GM18909 (cell line): Measurements from ENCODE around the gene CD93.

Experiments used
- ATAC-seq: cut with Tn5 transposase; IDR thresholded peaks from one replicate; pipeline ENCODE4 v1.9.1; 2021; ENCODE audit warnings: mild to moderate bottlenecking; ENCODE audit not compliant: unreplicated experiment, poor library complexity

CD93 gene

GRCh38 chr20:23085436-23086055 lies 578 bp downstream of the CD93 start:
- ATAC-seq: no peak

- no peak for ATAC-seq
Observed at GRCh38 chr20:23084845-23085365, 1.2 kb downstream of the CD93 start.

GRCh38 chr20:23084282-23084844 lies 1.8 kb downstream of the CD93 start:
- ATAC-seq: no peak

GRCh38 chr20:23083553-23084220 lies 2.4 kb downstream of the CD93 start:
- ATAC-seq: no peak

- no peak for ATAC-seq
Observed at GRCh38 chr20:23082846-23083552, 3.1 kb downstream of the CD93 start.

GRCh38 chr20:23081263-23081819 lies 4.8 kb downstream of the CD93 start:
- no peak for ATAC-seq

GRCh38 chr20:23080521-23080920 lies 5.6 kb downstream of the CD93 start:
- ATAC-seq: no peak

- ATAC-seq: no peak
Observed at GRCh38 chr20:23079926-23080325, 6.2 kb downstream of the CD93 start.

GRCh38 chr20:23079016-23079351 lies 7.1 kb downstream of the CD93 start:
- ATAC-seq: no peak

- ATAC-seq: no peak
Observed at GRCh38 chr20:23078351-23079015, 7.6 kb downstream of the CD93 start.

GRCh38 chr20:23077277-23077676 lies 8.8 kb downstream of the CD93 start:
- ATAC-seq: no peak

- no peak for ATAC-seq
Observed at GRCh38 chr20:23074052-23074451, 12.1 kb downstream of the CD93 start.

GRCh38 chr20:23072892-23073586 lies 13.1 kb downstream of the CD93 start:
- ATAC-seq: no peak

- ATAC-seq: no peak
Observed at GRCh38 chr20:23071996-23072395, 14.1 kb downstream of the CD93 start.

- no peak for ATAC-seq
Observed at GRCh38 chr20:23071398-23071797, 14.7 kb downstream of the CD93 start.

GRCh38 chr20:23069108-23069507 lies 17.0 kb downstream of the CD93 start:
- no peak for ATAC-seq

GRCh38 chr20:23068283-23068682 lies 17.8 kb downstream of the CD93 start:
- ATAC-seq: no peak

- no peak for ATAC-seq
Observed at GRCh38 chr20:23066772-23067171, 19.4 kb downstream of the CD93 start.

GRCh38 chr20:23065266-23066201 lies 20.6 kb downstream of the CD93 start:
- no peak for ATAC-seq
